A549 (cell line): Measurements from ENCODE around the gene UGT1A9. TPM values are rescaled to one million over a fixed set of nuclear protein-coding genes. Genes with fewer than 3 reads are reported as not detected.

ENCODE experiments used
- ATAC-seq, 2 experiments: fragments of 200-7000 bp in 1 of 2; fragments of >200 bp in 1 of 2; cut with Nextera tagmentation in 1 of 2; cut with Tn5 transposase in 1 of 2; 3 replicates each; pipeline versions ENCODE4 v1.8.0 to v1.9.1; 2018 to 2020; ENCODE audit warnings: mild to moderate bottlenecking in 1 of 2, moderate library complexity in 1 of 2
- CTCF ChIA-PET: fragments of 300-600 bp; sonication (Branson Sonifier 250); formaldehyde crosslinking; extraction: SDS; loops from one replicate; lab custom pipeline; 2021; ENCODE audit warnings: antibody characterized with exemption, inconsistent platforms; lab: Yijun Ruan, JAX
- POLR2A ChIA-PET: fragments of 350-600 bp; formaldehyde crosslinking; extraction: SDS; loops from one replicate; lab custom pipeline; 2021; ENCODE audit warnings: antibody characterized with exemption, inconsistent platforms; lab: Yijun Ruan, JAX
- DNase-seq, 2 experiments: peaks; one replicate each; pipeline versions ENCODE4 v3.0.0 to v3.0.0-alpha.2; 2011 to 2016; ENCODE audit warnings: low read depth in 1 of 2, low spot score in 1 of 2
- FAIRE-seq: peaks from 2 replicates; lab custom pipeline; 2011; peaks lifted over from hg19 to GRCh38; lab: Jason Lieb, UNC
- H3K27ac ChIP-seq, 2 experiments: fragments of >200 bp; sonication (Bioruptor Twin); formaldehyde crosslinking; 3 replicates each; pipeline ENCODE4 v1.5.1; 2016 to 2017
- H3K4me1 ChIP-seq: fragments of >200 bp; sonication (Bioruptor Twin); formaldehyde crosslinking; 3 replicates; pipeline ENCODE4 v1.6.1; 2016
- H3K4me2 ChIP-seq: fragments of >200 bp; sonication (Bioruptor Twin); formaldehyde crosslinking; 3 replicates; pipeline ENCODE4 v1.6.1; 2016
- H3K4me3 ChIP-seq: fragments of >200 bp; sonication (Bioruptor Twin); formaldehyde crosslinking; 3 replicates; pipeline ENCODE4 v1.5.1; 2016
- H3K9me3 ChIP-seq: fragments of >200 bp; sonication (Bioruptor Twin); formaldehyde crosslinking; 3 replicates; pipeline ENCODE4 v1.6.1; 2016
- ATOH8 ChIP-seq: fragments of 250-450 bp; sonication (Bioruptor Pico); IDR thresholded peaks from 2 replicates; pipeline ENCODE4 v1.5.0; 2020; ENCODE audit warnings: low read depth, mild to moderate bottlenecking, moderate library complexity
- BHLHE40 ChIP-seq: IDR thresholded peaks from 2 replicates; pipeline ENCODE4 v1.6.1; 2012; ENCODE audit warnings: low read depth, low read length, inconsistent platforms
- CBX2 ChIP-seq: fragments of 200-600 bp; sonication (generic); IDR thresholded peaks from 2 replicates; pipeline ENCODE4 v1.6.1; 2016; ENCODE audit warnings: low read depth, mild to moderate bottlenecking, borderline replicate concordance
- CHD2 ChIP-seq: fragments of 150-350 bp; IDR thresholded peaks from 2 replicates; pipeline ENCODE4 v1.6.1; 2014; ENCODE audit warnings: low read length; ENCODE audit not compliant: partially characterized antibody
- EHMT2 ChIP-seq: fragments of 200-600 bp; sonication (generic); IDR thresholded peaks from 2 replicates; pipeline ENCODE4 v1.6.1; 2016; ENCODE audit warnings: antibody characterized with exemption, low read depth, mild to moderate bottlenecking, moderate library complexity
- ELK1 ChIP-seq: fragments of 150-350 bp; IDR thresholded peaks from 2 replicates; pipeline ENCODE4 v1.6.1; 2014; ENCODE audit warnings: low read depth, mild to moderate bottlenecking, low read length
- ESRRA ChIP-seq: fragments of 150-350 bp; IDR thresholded peaks from 2 replicates; pipeline ENCODE4 v1.6.1; 2014; ENCODE audit warnings: mild to moderate bottlenecking, low read length, borderline replicate concordance
- FOSL2 ChIP-seq, 2 experiments: fragments of 450-650 bp in 1 of 2; fragments of >200 bp in 1 of 2; sonication (Bioruptor Twin) in 1 of 2; formaldehyde crosslinking; IDR thresholded peaks; 2 replicates each; pipeline versions ENCODE4 v1.5.0 to v1.6.1; 2016 to 2020; ENCODE audit warnings: mild to moderate bottlenecking in 1 of 2, moderate library complexity in 1 of 2
- HES2 ChIP-seq: fragments of >200 bp; sonication (Bioruptor Twin); formaldehyde crosslinking; IDR thresholded peaks from 2 replicates; pipeline ENCODE4 v1.6.1; 2016
- HEYL ChIP-seq: fragments of 250-450 bp; sonication (Bioruptor Pico); IDR thresholded peaks from 2 replicates; pipeline ENCODE4 v1.8.0; 2021; ENCODE audit warnings: mild to moderate bottlenecking, moderate library complexity
- HMGXB4 ChIP-seq: fragments of 250-450 bp; sonication (Bioruptor Pico); IDR thresholded peaks from 2 replicates; pipeline ENCODE4 v1.5.0; 2021; ENCODE audit warnings: mild to moderate bottlenecking, moderate library complexity, borderline replicate concordance
- HOXB13 ChIP-seq: fragments of 250-450 bp; sonication (Bioruptor Pico); IDR thresholded peaks from 2 replicates; pipeline ENCODE4 v1.5.0; 2020; ENCODE audit warnings: low read depth, mild to moderate bottlenecking, moderate library complexity
- HOXB5 ChIP-seq: fragments of 250-450 bp; sonication (Bioruptor Pico); IDR thresholded peaks from 2 replicates; pipeline ENCODE4 v1.5.0; 2020; ENCODE audit warnings: mild to moderate bottlenecking, moderate library complexity
- JUN ChIP-seq, 2 experiments: fragments of >200 bp; sonication (Bioruptor Twin); formaldehyde crosslinking; IDR thresholded peaks; 2 replicates in 1 of 2; 3 replicates in 1 of 2; pipeline ENCODE4 v1.6.1; 2016 to 2017
- MAZ ChIP-seq: fragments of 150-350 bp; IDR thresholded peaks from 2 replicates; pipeline ENCODE4 v1.6.1; 2014; ENCODE audit warnings: antibody characterized with exemption, low read depth, low read length, borderline replicate concordance
- NR3C1 ChIP-seq: fragments of >200 bp; sonication (Bioruptor Twin); formaldehyde crosslinking; IDR thresholded peaks from 3 replicates; pipeline ENCODE4 v1.6.1; 2017
- POLR2AphosphoS2 ChIP-seq: conservative IDR thresholded peaks from 2 replicates; pipeline ENCODE4 v1.6.1; 2012; ENCODE audit warnings: low read length, improper control_type of control experiment, inconsistent platforms
- RARB ChIP-seq: fragments of 250-450 bp; sonication (Bioruptor Pico); IDR thresholded peaks from 2 replicates; pipeline ENCODE4 v1.8.0; 2021; ENCODE audit warnings: mild to moderate bottlenecking, moderate library complexity
- RFX5 ChIP-seq: fragments of 450-650 bp; IDR thresholded peaks from 2 replicates; pipeline ENCODE4 v1.7.1; 2014; ENCODE audit warnings: antibody characterized with exemption, mild to moderate bottlenecking, moderate library complexity
- SMC3 ChIP-seq: fragments of >200 bp; sonication (Bioruptor Twin); formaldehyde crosslinking; IDR thresholded peaks from 3 replicates; pipeline ENCODE4 v1.6.1; 2018; ENCODE audit warnings: inconsistent platforms
- TFCP2L1 ChIP-seq: fragments of 250-450 bp; sonication (Bioruptor Pico); IDR thresholded peaks from 2 replicates; pipeline ENCODE4 v1.5.0; 2021; ENCODE audit warnings: mild to moderate bottlenecking
- USF2 ChIP-seq: fragments of 450-650 bp; IDR thresholded peaks from 2 replicates; pipeline ENCODE4 v1.6.1; 2014; ENCODE audit warnings: antibody characterized with exemption
- ZC3H11A ChIP-seq: fragments of 450-650 bp; IDR thresholded peaks from 2 replicates; pipeline ENCODE4 v1.6.1; 2014; ENCODE audit warnings: antibody characterized with exemption, mild to moderate bottlenecking
- ZNF302 ChIP-seq: fragments of 250-450 bp; sonication (Bioruptor Pico); IDR thresholded peaks from 2 replicates; pipeline ENCODE4 v1.9.0; 2021; ENCODE audit warnings: inconsistent platforms, mild to moderate bottlenecking, moderate library complexity
- ZSCAN20 ChIP-seq: fragments of 250-450 bp; sonication (Bioruptor Pico); IDR thresholded peaks from 2 replicates; pipeline ENCODE4 v1.8.0; 2022; ENCODE audit warnings: mild to moderate bottlenecking, moderate library complexity
- WGBS: methylation state at CpG from one replicate; pipeline ENCODE4 v1.1.6; 2017; ENCODE audit errors: missing lambda C conversion rate; 5-methylcytosine and 5-hydroxymethylcytosine counted together
- polyA plus RNA-seq, 4 experiments: library from polyadenylated mRNA; depleted of rRNA in 3 of 4; stranded (reverse); fragments of >200 nt; fragmentation: RNase III in 1 of 4; extraction: RNeasy Plus Mini Kit Qiagen cat#74134 plus additional on column Dnase treatment in 1 of 4; gene quantifications; 2 replicates in 3 of 4; 3 replicates in 1 of 4; pipeline ENCODE4 v1.2.3, GENCODE V29; 2011 to 2017

UGT1A9 gene
- polyA plus RNA-seq, 2 of the 4 experiments (the other 2 are of a cell fraction): 11.0 to 13.1 TPM

- Histone ChIP-seq H3K4me2 (no peak overlapping the region), H3K9me3 (peaks cover 17% of the 10 kb centered on the region), H3K27ac (peak overlapping the region; percentile 98 to 100), H3K4me1 (peaks cover 35% of the 10 kb centered on the region), H3K4me3 (no peak overlapping the region)
- ChIA-PET POLR2A (no interaction called here), CTCF (no interaction called here)
- no peak for DNase-seq
- TF ChIP-seq JUN (IDR thresholded peaks at IDR 0.05) (no peak), CHD2 (no peak), ELK1 (no peak), HOXB5 (no peak), NR3C1 (no peak), USF2 (no peak), POLR2AphosphoS2 (no peak), SMC3 (no peak), ZSCAN20 (CRISPR knock-in tag) (no peak), HES2 (no peak), HEYL (CRISPR knock-in tag) (no peak), FOSL2 (IDR thresholded peaks at IDR 0.05) (no peak), FOSL2 (CRISPR knock-in tag; IDR thresholded peaks at IDR 0.05) (no peak), ZNF302 (CRISPR knock-in tag) (no peak), ESRRA (no peak), HMGXB4 (CRISPR knock-in tag) (no peak)
- 93% methylated on average over 7 of the region's 7 CpGs for WGBS
- no peak for FAIRE-seq
- no peak for ATAC-seq
Observed at GRCh38 chr2:233713262-233713615, 41.5 kb downstream of the UGT1A9 start.

- no peak for FAIRE-seq
Observed at GRCh38 chr2:233714121-233714520, 42.4 kb downstream of the UGT1A9 start.

More at GRCh38 chr2:233714121-233714520, 42.4 kb downstream of the UGT1A9 start:
- Histone ChIP-seq H3K4me2 (no peak overlapping the region), H3K4me1 (peaks cover 26% of the 10 kb centered on the region), H3K27ac (peak overlapping the region; percentile 98 to 100), H3K9me3 (peaks cover 15% of the 10 kb centered on the region; the same call in 2 of the 3 replicates), H3K4me3 (no peak overlapping the region)
- no peak for TF ChIP-seq MAZ
- TF ChIP-seq RARB (CRISPR knock-in tag): no peak
- no peak for TF ChIP-seq RFX5
- TF ChIP-seq ATOH8: no peak
- TF ChIP-seq BHLHE40: no peak
- TF ChIP-seq HOXB13 (CRISPR knock-in tag): no peak
- TF ChIP-seq TFCP2L1 (CRISPR knock-in tag): no peak
- TF ChIP-seq POLR2AphosphoS2: no peak
- TF ChIP-seq ZC3H11A: no peak
- TF ChIP-seq EHMT2: no peak
- no peak for TF ChIP-seq CBX2
- no peak for TF ChIP-seq USF2
- DNase-seq (no peak), ATAC-seq (no peak)
- ChIA-PET CTCF (no interaction called here), POLR2A (no interaction called here)
- WGBS: 92% methylated on average over 2 of the region's 2 CpGs
